Neural cell (in vitro differentiated cells): ENCODE results near the gene GSTCD. TPM values are rescaled to one million over a fixed set of nuclear protein-coding genes. Genes with fewer than 3 reads are reported as not detected.

ENCODE experiments used
- H2AFZ ChIP-seq: fragments of 200-600, 300-800 bp; sonication (generic), shearing (Covaris generic); 2 replicates; pipeline ENCODE4 v1.6.0; 2014; ENCODE audit warnings: low read depth, mild to moderate bottlenecking, antibody characterized with exemption, low read length, moderate library complexity
- H3F3A ChIP-seq: fragments of 200-600 bp; shearing (Covaris generic); 2 replicates; pipeline ENCODE4 v1.6.1; 2016; ENCODE audit warnings: mild to moderate bottlenecking, moderate library complexity, mixed read lengths, antibody characterized with exemption, low read length; ENCODE audit not compliant: insufficient read depth, poor library complexity, severe bottlenecking
- H3K27ac ChIP-seq: fragments of 200-600, 300-800 bp; sonication (generic), shearing (Covaris generic); 2 replicates; pipeline ENCODE4 v1.5.1; 2014; ENCODE audit warnings: mild to moderate bottlenecking, low read length, moderate library complexity
- H3K27me3 ChIP-seq: fragments of 300-800, 200-600 bp; sonication (generic), shearing (Covaris generic); 2 replicates; pipeline ENCODE4 v1.6.0; 2014; ENCODE audit warnings: mild to moderate bottlenecking, low read depth, low read length, moderate library complexity; ENCODE audit not compliant: insufficient read depth
- H3K36me3 ChIP-seq: fragments of 300-800, 200-600 bp; sonication (generic), shearing (Covaris generic); 2 replicates; pipeline ENCODE4 v1.5.1; 2014; ENCODE audit warnings: mild to moderate bottlenecking, antibody characterized with exemption, low read length, moderate library complexity; ENCODE audit not compliant: insufficient read depth
- H3K4me2 ChIP-seq: fragments of 300-800, 200-600 bp; sonication (generic), shearing (Covaris generic); 2 replicates; pipeline ENCODE4 v1.6.0; 2014; ENCODE audit warnings: mild to moderate bottlenecking, low read length
- H3K4me3 ChIP-seq: fragments of 300-800, 200-600 bp; sonication (generic), shearing (Covaris generic); 2 replicates; pipeline ENCODE4 v1.5.1; 2014; ENCODE audit warnings: mild to moderate bottlenecking, low read length, moderate library complexity
- H3K79me2 ChIP-seq: fragments of 200-600 bp; shearing (Covaris generic); replicated peaks from 2 replicates; pipeline ENCODE4 v1.6.0; 2014; ENCODE audit warnings: mild to moderate bottlenecking, low read length, moderate library complexity; ENCODE audit not compliant: insufficient read depth
- H3K9ac ChIP-seq: fragments of 300-800, 200-600 bp; sonication (generic), shearing (Covaris generic); 2 replicates; pipeline ENCODE4 v1.6.1; 2016; ENCODE audit warnings: mild to moderate bottlenecking, low read length, mixed read lengths
- H3K9me2 ChIP-seq: fragments of 200-600 bp; shearing (Covaris generic); 2 replicates; pipeline ENCODE4 v1.6.1; 2016; ENCODE audit warnings: mild to moderate bottlenecking, low read length, mixed read lengths; ENCODE audit not compliant: insufficient read depth
- H3K9me3 ChIP-seq: fragments of 200-600, 300-800 bp; sonication (generic), shearing (Covaris generic); 2 replicates; pipeline ENCODE4 v1.6.1; 2016; ENCODE audit warnings: mild to moderate bottlenecking, mixed run types, low read length, moderate library complexity, mixed read lengths
- H4K20me1 ChIP-seq: fragments of 200-600 bp; shearing (Covaris generic); 2 replicates; pipeline ENCODE4 v1.6.1; 2016; ENCODE audit warnings: mild to moderate bottlenecking, mixed run types; ENCODE audit not compliant: insufficient read depth
- EP300 ChIP-seq: fragments of 450-650 bp; conservative IDR thresholded peaks from 2 replicates; pipeline ENCODE4 v1.6.1; 2014; ENCODE audit warnings: antibody characterized with exemption, mild to moderate bottlenecking, moderate library complexity; ENCODE audit not compliant: poor library complexity, severe bottlenecking
- EZH2 ChIP-seq: fragments of 200-600, 300-800 bp; shearing (Covaris generic), sonication (generic); IDR thresholded peaks from 2 replicates; pipeline ENCODE4 v1.6.1; 2014; ENCODE audit warnings: antibody characterized with exemption, low read length, borderline replicate concordance, mild to moderate bottlenecking; ENCODE audit not compliant: insufficient read depth, poor library complexity, severe bottlenecking
- MXI1 ChIP-seq: fragments of 450-650 bp; conservative IDR thresholded peaks from 2 replicates; pipeline ENCODE4 v1.6.1; 2014; ENCODE audit warnings: antibody characterized with exemption, mild to moderate bottlenecking; ENCODE audit not compliant: poor library complexity, severe bottlenecking
- POLR2AphosphoS5 ChIP-seq: IDR thresholded peaks from 2 replicates; pipeline ENCODE4 v1.6.1; 2012
- RAD21 ChIP-seq: fragments of 450-650 bp; conservative IDR thresholded peaks from 2 replicates; pipeline ENCODE4 v1.6.1; 2014; ENCODE audit warnings: antibody characterized with exemption, mild to moderate bottlenecking, moderate library complexity
- SMC3 ChIP-seq: fragments of 450-650 bp; conservative IDR thresholded peaks from 2 replicates; pipeline ENCODE4 v1.6.1; 2014; ENCODE audit warnings: antibody characterized with exemption, mild to moderate bottlenecking, moderate library complexity; ENCODE audit not compliant: poor library complexity
- TAF1 ChIP-seq: IDR thresholded peaks from 2 replicates; pipeline ENCODE4 v1.6.1; 2012; ENCODE audit warnings: low read depth
- polyA plus RNA-seq: library from polyadenylated mRNA; depleted of rRNA; stranded (reverse); fragments of >200 nt; gene quantifications from 2 replicates; pipeline ENCODE4 v1.2.3, GENCODE V29; 2014
- TF ChIP-seq, protein P1 (sequence below): IDR thresholded peaks from 2 replicates; pipeline ENCODE4 v1.6.1; 2012; ENCODE audit warnings: borderline replicate concordance
- TF ChIP-seq, protein P2 (sequence below): fragments of 450-650 bp; IDR thresholded peaks from 2 replicates; pipeline ENCODE4 v1.5.1; 2014; ENCODE audit warnings: antibody characterized with exemption, mild to moderate bottlenecking, moderate library complexity; ENCODE audit not compliant: poor library complexity, severe bottlenecking

The GSTCD gene
- polyA plus RNA-seq, 1 donor from 2014 or later, result 15.1 TPM

DNA sequence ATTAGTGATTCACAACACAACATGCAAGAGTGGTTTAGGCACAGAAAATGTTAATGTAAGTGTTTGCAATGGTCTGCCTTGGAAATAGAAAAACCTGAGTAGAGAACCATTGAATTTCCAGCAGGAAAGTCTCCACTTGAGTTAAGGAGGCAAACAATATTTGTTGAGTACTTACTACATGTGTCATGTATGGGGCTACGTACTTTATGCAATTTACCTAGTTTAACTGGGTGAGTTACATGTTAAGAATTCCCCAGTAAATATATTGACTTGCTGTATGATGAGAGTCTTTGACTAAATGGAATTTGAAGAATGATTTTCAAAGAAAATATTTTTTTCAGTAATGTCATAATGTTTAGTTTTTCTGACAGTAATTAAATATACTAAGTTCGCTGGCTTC is 178.9 kb downstream of the GSTCD start:
- no peaks in the 10 kb centered on the region for H3F3A ChIP-seq
- TF ChIP-seq TAF1 (no peak), EZH2 (no peak)
- H3K27ac ChIP-seq, result no peak overlapping the region
- peaks cover 4% of the 10 kb centered on the region for H3K27me3 ChIP-seq
- no peak overlapping the region for H3K4me2 ChIP-seq
- H3K9me3 ChIP-seq, result no peaks in the 10 kb centered on the region
- H3K9ac ChIP-seq, result no peak overlapping the region
- H3K9me2 ChIP-seq, result no peaks in the 10 kb centered on the region
- no peak overlapping the region for H3K4me3 ChIP-seq
- H2AFZ ChIP-seq, result no peak overlapping the region
- H4K20me1 ChIP-seq, result no peaks in the 10 kb centered on the region
- H3K79me2 ChIP-seq, result no peaks in the 10 kb centered on the region
- H3K36me3 ChIP-seq, result no peaks in the 10 kb centered on the region

GRCh38 chr4:105894660-105895582 is 186.3 kb downstream of the GSTCD start, which contains the start of gene NPNT:
NPNT (plus strand) TSS chr4:105895471; CDS start chr4:105895653, 182 bp downstream.
- Histone ChIP-seq H3K27me3 (peaks cover 77% of the 10 kb centered on the region), H3K4me2 (peak within 1 kb of the TSS; percentile 61), H3K27ac (no peak within 1 kb of the TSS), H3K79me2 (no peaks in the 10 kb centered on the region), H3F3A (no peaks in the 10 kb centered on the region), H3K9ac (peak within 1 kb of the TSS; percentile 44), H3K9me3 (no peaks in the 10 kb centered on the region), H4K20me1 (no peaks in the 10 kb centered on the region), H3K9me2 (no peaks in the 10 kb centered on the region), H3K4me3 (peak within 1 kb of the TSS; percentile 73), H2AFZ (peak within 1 kb of the TSS; percentile 42), H3K36me3 (no peaks in the 10 kb centered on the region)
- TF ChIP-seq EP300 (no peak), SMC3 (no peak), POLR2AphosphoS5 (no peak), TAF1 (no peak), MXI1 (no peak), RAD21 (no peak)
- TF ChIP-seq, protein P1, sequence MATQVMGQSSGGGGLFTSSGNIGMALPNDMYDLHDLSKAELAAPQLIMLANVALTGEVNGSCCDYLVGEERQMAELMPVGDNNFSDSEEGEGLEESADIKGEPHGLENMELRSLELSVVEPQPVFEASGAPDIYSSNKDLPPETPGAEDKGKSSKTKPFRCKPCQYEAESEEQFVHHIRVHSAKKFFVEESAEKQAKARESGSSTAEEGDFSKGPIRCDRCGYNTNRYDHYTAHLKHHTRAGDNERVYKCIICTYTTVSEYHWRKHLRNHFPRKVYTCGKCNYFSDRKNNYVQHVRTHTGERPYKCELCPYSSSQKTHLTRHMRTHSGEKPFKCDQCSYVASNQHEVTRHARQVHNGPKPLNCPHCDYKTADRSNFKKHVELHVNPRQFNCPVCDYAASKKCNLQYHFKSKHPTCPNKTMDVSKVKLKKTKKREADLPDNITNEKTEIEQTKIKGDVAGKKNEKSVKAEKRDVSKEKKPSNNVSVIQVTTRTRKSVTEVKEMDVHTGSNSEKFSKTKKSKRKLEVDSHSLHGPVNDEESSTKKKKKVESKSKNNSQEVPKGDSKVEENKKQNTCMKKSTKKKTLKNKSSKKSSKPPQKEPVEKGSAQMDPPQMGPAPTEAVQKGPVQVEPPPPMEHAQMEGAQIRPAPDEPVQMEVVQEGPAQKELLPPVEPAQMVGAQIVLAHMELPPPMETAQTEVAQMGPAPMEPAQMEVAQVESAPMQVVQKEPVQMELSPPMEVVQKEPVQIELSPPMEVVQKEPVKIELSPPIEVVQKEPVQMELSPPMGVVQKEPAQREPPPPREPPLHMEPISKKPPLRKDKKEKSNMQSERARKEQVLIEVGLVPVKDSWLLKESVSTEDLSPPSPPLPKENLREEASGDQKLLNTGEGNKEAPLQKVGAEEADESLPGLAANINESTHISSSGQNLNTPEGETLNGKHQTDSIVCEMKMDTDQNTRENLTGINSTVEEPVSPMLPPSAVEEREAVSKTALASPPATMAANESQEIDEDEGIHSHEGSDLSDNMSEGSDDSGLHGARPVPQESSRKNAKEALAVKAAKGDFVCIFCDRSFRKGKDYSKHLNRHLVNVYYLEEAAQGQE, result no peak
- TF ChIP-seq, protein P2, sequence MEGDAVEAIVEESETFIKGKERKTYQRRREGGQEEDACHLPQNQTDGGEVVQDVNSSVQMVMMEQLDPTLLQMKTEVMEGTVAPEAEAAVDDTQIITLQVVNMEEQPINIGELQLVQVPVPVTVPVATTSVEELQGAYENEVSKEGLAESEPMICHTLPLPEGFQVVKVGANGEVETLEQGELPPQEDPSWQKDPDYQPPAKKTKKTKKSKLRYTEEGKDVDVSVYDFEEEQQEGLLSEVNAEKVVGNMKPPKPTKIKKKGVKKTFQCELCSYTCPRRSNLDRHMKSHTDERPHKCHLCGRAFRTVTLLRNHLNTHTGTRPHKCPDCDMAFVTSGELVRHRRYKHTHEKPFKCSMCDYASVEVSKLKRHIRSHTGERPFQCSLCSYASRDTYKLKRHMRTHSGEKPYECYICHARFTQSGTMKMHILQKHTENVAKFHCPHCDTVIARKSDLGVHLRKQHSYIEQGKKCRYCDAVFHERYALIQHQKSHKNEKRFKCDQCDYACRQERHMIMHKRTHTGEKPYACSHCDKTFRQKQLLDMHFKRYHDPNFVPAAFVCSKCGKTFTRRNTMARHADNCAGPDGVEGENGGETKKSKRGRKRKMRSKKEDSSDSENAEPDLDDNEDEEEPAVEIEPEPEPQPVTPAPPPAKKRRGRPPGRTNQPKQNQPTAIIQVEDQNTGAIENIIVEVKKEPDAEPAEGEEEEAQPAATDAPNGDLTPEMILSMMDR, result no peak
